H9 (cell line): Measurements from ENCODE around the gene RPS19. TPM values are rescaled to one million over a fixed set of nuclear protein-coding genes. Genes with fewer than 3 reads are reported as not detected.

Source experiments
- DNase-seq: peaks from one replicate; pipeline ENCODE4 v3.0.0-alpha.2; 2017
- H2AFZ ChIP-seq: one replicate; pipeline ENCODE4 v1.6.1; 2013; ENCODE audit warnings: mild to moderate bottlenecking, low read length, control low read depth, moderate library complexity
- H2AK5ac ChIP-seq: 2 replicates; pipeline ENCODE4 v1.6.1; 2013; ENCODE audit warnings: low read length, control low read depth, mixed read lengths; ENCODE audit not compliant: insufficient read length
- H2BK120ac ChIP-seq: one replicate; pipeline ENCODE4 v1.6.1; 2013; ENCODE audit warnings: low read depth, mild to moderate bottlenecking, low read length, control low read depth, inconsistent platforms; ENCODE audit not compliant: poor library complexity, severe bottlenecking
- H2BK12ac ChIP-seq: 2 replicates; pipeline ENCODE4 v1.6.1; 2013; ENCODE audit warnings: low read length, control low read depth, mixed read lengths, low read depth; ENCODE audit not compliant: insufficient read length
- H2BK15ac ChIP-seq: 2 replicates; pipeline ENCODE4 v1.6.1; 2013; ENCODE audit warnings: low read depth, low read length, control low read depth
- H2BK20ac ChIP-seq: one replicate; pipeline ENCODE4 v1.6.1; 2013; ENCODE audit warnings: low read depth, mild to moderate bottlenecking, low read length, control low read depth, inconsistent platforms; ENCODE audit not compliant: poor library complexity, severe bottlenecking
- H2BK5ac ChIP-seq: 2 replicates; pipeline ENCODE4 v1.6.1; 2013; ENCODE audit warnings: low read length, control low read depth, mixed read lengths; ENCODE audit not compliant: insufficient read length
- H3K14ac ChIP-seq: 2 replicates; pipeline ENCODE4 v1.6.1; 2013; ENCODE audit warnings: low read length, control low read depth; ENCODE audit not compliant: insufficient read depth
- H3K18ac ChIP-seq: 2 replicates; pipeline ENCODE4 v1.6.1; 2013; ENCODE audit warnings: low read depth, mild to moderate bottlenecking, mixed read lengths, low read length, control low read depth; ENCODE audit not compliant: insufficient read length
- H3K23ac ChIP-seq: 2 replicates; pipeline ENCODE4 v1.6.1; 2013; ENCODE audit warnings: low read length, control low read depth, mixed read lengths, low read depth; ENCODE audit not compliant: insufficient read length
- H3K23me2 ChIP-seq: 2 replicates; pipeline ENCODE4 v1.6.1; 2013; ENCODE audit warnings: low read depth, mild to moderate bottlenecking, mixed read lengths, low read length, control low read depth; ENCODE audit not compliant: insufficient read length, poor library complexity, severe bottlenecking
- H3K27ac ChIP-seq: 2 replicates; pipeline ENCODE4 v1.5.1; 2013; ENCODE audit warnings: low read length, control low read depth, mixed read lengths, low read depth; ENCODE audit not compliant: insufficient read length
- H3K27me3 ChIP-seq: 2 replicates; pipeline ENCODE4 v1.6.1; 2013; ENCODE audit warnings: low read length, control low read depth, inconsistent platforms; ENCODE audit not compliant: insufficient read depth
- H3K4ac ChIP-seq: 2 replicates; pipeline ENCODE4 v1.6.1; 2013; ENCODE audit warnings: low read depth, mild to moderate bottlenecking, control low read depth, inconsistent platforms, low read length, moderate library complexity
- H3K4me1 ChIP-seq: 2 replicates; pipeline ENCODE4 v1.6.1; 2013; ENCODE audit warnings: low read length, control low read depth, inconsistent platforms; ENCODE audit not compliant: insufficient read depth
- H3K4me2 ChIP-seq: 2 replicates; pipeline ENCODE4 v1.6.1; 2013; ENCODE audit warnings: low read length, control low read depth, mixed read lengths; ENCODE audit not compliant: insufficient read length, insufficient read depth
- H3K56ac ChIP-seq: 2 replicates; pipeline ENCODE4 v1.6.1; 2013; ENCODE audit warnings: low read depth, mild to moderate bottlenecking, mixed read lengths, low read length, control low read depth; ENCODE audit not compliant: insufficient read length
- H3K79me1 ChIP-seq: 2 replicates; pipeline ENCODE4 v1.6.1; 2013; ENCODE audit warnings: low read depth, mild to moderate bottlenecking, moderate library complexity, low read length, control low read depth, inconsistent platforms; ENCODE audit not compliant: insufficient read depth, poor library complexity, severe bottlenecking
- H3K79me2 ChIP-seq: 2 replicates; pipeline ENCODE4 v1.6.1; 2013; ENCODE audit warnings: low read length, control low read depth, inconsistent platforms; ENCODE audit not compliant: insufficient read depth
- H3K9ac ChIP-seq: 2 replicates; pipeline ENCODE4 v1.6.1; 2013; ENCODE audit warnings: low read length, control low read depth, mixed read lengths; ENCODE audit not compliant: insufficient read length; ENCODE audit errors: extremely low read depth
- H3K9me3 ChIP-seq: one replicate; pipeline ENCODE4 v1.6.1; 2013; ENCODE audit warnings: low read depth, low read length, inconsistent platforms; ENCODE audit not compliant: control insufficient read depth
- H3T11ph ChIP-seq: one replicate; pipeline ENCODE4 v1.6.1; 2013; ENCODE audit warnings: mild to moderate bottlenecking, low read length, control low read depth, inconsistent platforms
- H4K20me1 ChIP-seq: one replicate; pipeline ENCODE4 v1.6.1; 2013; ENCODE audit not compliant: control insufficient read depth, insufficient read length, insufficient read depth
- H4K5ac ChIP-seq: 2 replicates; pipeline ENCODE4 v1.6.1; 2013; ENCODE audit warnings: low read depth, mild to moderate bottlenecking, mixed read lengths, low read length, control low read depth; ENCODE audit not compliant: insufficient read length
- H4K8ac ChIP-seq: replicated peaks from 2 replicates; pipeline ENCODE4 v1.6.1; 2013; ENCODE audit warnings: low read length, control low read depth, mixed read lengths, low read depth; ENCODE audit not compliant: insufficient read length
- H4K91ac ChIP-seq: 2 replicates; pipeline ENCODE4 v1.6.1; 2013; ENCODE audit warnings: low read depth, mild to moderate bottlenecking, moderate library complexity, mixed read lengths, low read length, control low read depth; ENCODE audit not compliant: insufficient read length
- H3K27ac Mint-ChIP-seq, 3 experiments: 2 replicates in 2 of 3; 3 replicates in 1 of 3; pipeline ENCODE4 v1.8.0; 2020 to 2021; ENCODE audit warnings: mixed read lengths in 3 of 3, mild to moderate bottlenecking in 1 of 3, moderate library complexity in 1 of 3
- H3K27me3 Mint-ChIP-seq: 2 replicates; pipeline ENCODE4 v1.8.0; 2021; ENCODE audit warnings: low read depth, mild to moderate bottlenecking, moderate library complexity, mixed read lengths
- H3K36me3 Mint-ChIP-seq, 3 experiments: 2 replicates in 2 of 3; 3 replicates in 1 of 3; pipeline ENCODE4 v1.8.0; 2020 to 2021; ENCODE audit warnings: low read depth in 3 of 3, mixed read lengths in 3 of 3; ENCODE audit not compliant: insufficient read depth in 1 of 3
- H3K4me1 Mint-ChIP-seq, 2 experiments: 2 replicates each; pipeline ENCODE4 v1.8.0; 2020; ENCODE audit warnings: mixed read lengths in 2 of 2
- H3K4me3 Mint-ChIP-seq, 2 experiments: 2 replicates in 1 of 2; 3 replicates in 1 of 2; pipeline ENCODE4 v1.8.0; 2020 to 2021; ENCODE audit warnings: mild to moderate bottlenecking in 2 of 2, mixed read lengths in 2 of 2, moderate library complexity in 1 of 2
- H3K9me3 Mint-ChIP-seq, 2 experiments: 2 replicates in 1 of 2; 3 replicates in 1 of 2; pipeline ENCODE4 v1.8.0; 2020; ENCODE audit warnings: mild to moderate bottlenecking in 2 of 2, mixed read lengths in 2 of 2, moderate library complexity in 1 of 2
- CTCF ChIP-seq: fragments of 200-600 bp; sonication (generic); conservative IDR thresholded peaks from 3 replicates; pipeline ENCODE4 v1.8.0; 2021; ENCODE audit warnings: antibody characterized with exemption, mild to moderate bottlenecking
- WGBS: extraction: QIAGEN DNeasy Blood & Tissue Kit; methylation state at CpG from one replicate; pipeline ENCODE4 v1.1.7; 2013; ENCODE audit warnings: missing lambda C conversion rate, low lambda C conversion rate, mixed read lengths; ENCODE audit not compliant: insufficient read length; ENCODE audit errors: extremely low coverage; 5-methylcytosine and 5-hydroxymethylcytosine counted together
- total RNA-seq: library from RNA; stranded (reverse); gene quantifications from 2 replicates; pipeline ENCODE4 v1.2.1, GENCODE V29; 2021

RPS19 gene
- total RNA-seq, 1 experiment from 2014 or later = 3,024 TPM

GRCh38 chr19:41853344-41853743, 6.7 kb upstream of the RPS19 start:
- Histone ChIP-seq H3K14ac (no peak overlapping the region), H3K4ac (no peak overlapping the region), H3K79me2 (no peaks in the 10 kb centered on the region), H3K23me2 (no peaks in the 10 kb centered on the region), H3K4me1 (no peaks in the 10 kb centered on the region; the same call in 1 of the 2 replicates), H2BK5ac (no peak overlapping the region), H3K23ac (no peak overlapping the region), H2BK15ac (no peak overlapping the region), H2BK12ac (no peak overlapping the region), H4K20me1 (no peaks in the 10 kb centered on the region), H2AFZ (no peak overlapping the region), H3K4me2 (no peak overlapping the region), H3K79me1 (no peaks in the 10 kb centered on the region), H4K91ac (no peak overlapping the region), H3K27ac (no peak overlapping the region), H4K5ac (no peak overlapping the region), H3K18ac (no peak overlapping the region), H3K9me3 (no peaks in the 10 kb centered on the region), H3K9ac (no peak overlapping the region), H3T11ph (no peak overlapping the region), H2BK20ac (no peak overlapping the region), H2AK5ac (no peak overlapping the region), H3K56ac (no peak overlapping the region), H2BK120ac (no peak overlapping the region), H3K27me3 (no peaks in the 10 kb centered on the region), H4K8ac (no peak overlapping the region)
- H3K9me3 Mint-ChIP-seq = peaks cover 0 to 7% of the 10 kb centered on the region in 2 experiments; a peak in 2 of 5 replicates
- H3K4me1 Mint-ChIP-seq = peaks cover 0 to 3% of the 10 kb centered on the region in 2 experiments; a peak in 2 of 4 replicates
- WGBS = no CpG with 5 or more reads among the region's 2 CpGs
- DNase-seq = no peak
- no peak for TF ChIP-seq CTCF
- H3K4me3 Mint-ChIP-seq = no peak overlapping the region
- H3K36me3 Mint-ChIP-seq = no peaks in the 10 kb centered on the region
- no peak overlapping the region for H3K27ac Mint-ChIP-seq
- H3K27me3 Mint-ChIP-seq = peaks cover 52% of the 10 kb centered on the region
